Epithelial cell of proximal tubule (primary cell): ENCODE data around the gene FBXL5. TPM values are rescaled to one million over a fixed set of nuclear protein-coding genes. Genes with fewer than 3 reads are reported as not detected.

Source experiments
- DNase-seq: peaks from one replicate; pipeline ENCODE4 v3.0.0-alpha.2; 2011; ENCODE audit warnings: low read depth
- H3K4me3 ChIP-seq: 2 replicates; pipeline ENCODE4 v1.5.1; 2011; ENCODE audit warnings: low read depth, mild to moderate bottlenecking, low read length
- total RNA-seq: library from RNA; depleted of rRNA; stranded (reverse); fragments of >200 nt; gene quantifications from 2 replicates; pipeline ENCODE4 v1.2.3, GENCODE V29; 2015
- TF ChIP-seq, protein P1 (sequence below): conservative IDR thresholded peaks from 2 replicates; pipeline ENCODE4 v1.5.1; 2012; ENCODE audit warnings: low read depth, mild to moderate bottlenecking, low read length

Gene FBXL5
- total RNA-seq, 1 donor from 2014 or later = 64.1 TPM

DNA sequence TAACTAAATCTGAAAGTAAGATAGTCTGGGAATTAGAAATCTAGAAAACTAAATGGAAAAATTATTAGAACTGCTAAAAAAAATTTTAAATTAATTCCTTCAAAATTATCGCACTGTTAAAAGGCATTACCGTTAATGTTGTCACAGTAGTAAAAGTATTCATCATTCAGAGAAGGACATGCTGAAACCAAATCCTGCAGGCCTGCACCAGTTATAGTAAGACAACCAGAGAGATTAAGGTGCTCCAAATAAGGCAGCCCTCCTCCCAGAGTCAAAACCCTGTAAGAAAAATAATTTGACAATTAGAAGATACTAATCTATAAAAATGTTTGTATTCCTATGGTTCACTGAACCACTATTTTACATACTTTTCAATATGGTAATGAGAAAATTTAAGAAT lies 43.0 kb downstream of the FBXL5 start:
- DNase-seq = no peak
- TF ChIP-seq, protein P1, sequence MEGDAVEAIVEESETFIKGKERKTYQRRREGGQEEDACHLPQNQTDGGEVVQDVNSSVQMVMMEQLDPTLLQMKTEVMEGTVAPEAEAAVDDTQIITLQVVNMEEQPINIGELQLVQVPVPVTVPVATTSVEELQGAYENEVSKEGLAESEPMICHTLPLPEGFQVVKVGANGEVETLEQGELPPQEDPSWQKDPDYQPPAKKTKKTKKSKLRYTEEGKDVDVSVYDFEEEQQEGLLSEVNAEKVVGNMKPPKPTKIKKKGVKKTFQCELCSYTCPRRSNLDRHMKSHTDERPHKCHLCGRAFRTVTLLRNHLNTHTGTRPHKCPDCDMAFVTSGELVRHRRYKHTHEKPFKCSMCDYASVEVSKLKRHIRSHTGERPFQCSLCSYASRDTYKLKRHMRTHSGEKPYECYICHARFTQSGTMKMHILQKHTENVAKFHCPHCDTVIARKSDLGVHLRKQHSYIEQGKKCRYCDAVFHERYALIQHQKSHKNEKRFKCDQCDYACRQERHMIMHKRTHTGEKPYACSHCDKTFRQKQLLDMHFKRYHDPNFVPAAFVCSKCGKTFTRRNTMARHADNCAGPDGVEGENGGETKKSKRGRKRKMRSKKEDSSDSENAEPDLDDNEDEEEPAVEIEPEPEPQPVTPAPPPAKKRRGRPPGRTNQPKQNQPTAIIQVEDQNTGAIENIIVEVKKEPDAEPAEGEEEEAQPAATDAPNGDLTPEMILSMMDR = no peak

DNA sequence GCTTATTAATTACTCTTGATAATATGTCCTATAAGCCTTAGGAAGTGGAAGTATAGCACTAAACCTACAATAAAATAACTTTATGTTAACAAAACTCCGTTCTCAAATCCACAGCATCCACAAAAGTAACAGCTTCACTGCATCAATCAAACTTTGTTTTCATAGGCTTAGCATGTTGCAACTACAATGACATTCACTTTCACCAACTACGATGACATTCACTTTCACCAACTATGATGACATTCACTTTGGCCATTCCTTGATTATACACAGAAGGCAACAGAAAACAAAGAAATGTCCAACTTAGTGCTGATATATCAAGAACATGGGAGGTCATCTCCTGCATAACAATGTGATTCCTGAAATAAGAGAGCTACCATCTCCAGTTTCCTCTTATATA lies 44.3 kb downstream of the FBXL5 start:
- H3K4me3 ChIP-seq = no peak overlapping the region
- TF ChIP-seq, protein P1 = no peak
- DNase-seq = no peak

More for the DNA sequence above, 43.0 kb downstream of the FBXL5 start:
- no peak overlapping the region for H3K4me3 ChIP-seq

DNA sequence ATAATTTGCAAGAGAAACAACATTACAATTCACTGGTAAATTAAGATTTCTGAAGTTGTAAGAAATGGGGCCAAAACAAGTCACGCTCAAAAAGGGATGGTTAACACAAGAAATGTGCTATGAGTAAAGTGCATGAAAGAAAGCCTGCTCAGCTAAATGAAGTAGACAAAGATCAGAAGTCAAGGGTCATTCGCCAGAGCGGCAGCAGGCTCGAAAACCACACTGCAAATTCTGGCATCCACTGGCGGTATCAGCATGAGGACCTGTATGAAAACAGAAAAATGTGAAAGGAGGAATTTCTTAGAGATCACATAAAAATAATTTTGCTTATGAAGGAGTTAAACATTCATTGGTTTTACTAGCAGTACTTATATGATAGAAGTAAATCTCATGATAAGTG lies 49.6 kb downstream of the FBXL5 start:
- TF ChIP-seq, protein P1 = no peak
- H3K4me3 ChIP-seq = no peak overlapping the region
- DNase-seq = no peak

DNA sequence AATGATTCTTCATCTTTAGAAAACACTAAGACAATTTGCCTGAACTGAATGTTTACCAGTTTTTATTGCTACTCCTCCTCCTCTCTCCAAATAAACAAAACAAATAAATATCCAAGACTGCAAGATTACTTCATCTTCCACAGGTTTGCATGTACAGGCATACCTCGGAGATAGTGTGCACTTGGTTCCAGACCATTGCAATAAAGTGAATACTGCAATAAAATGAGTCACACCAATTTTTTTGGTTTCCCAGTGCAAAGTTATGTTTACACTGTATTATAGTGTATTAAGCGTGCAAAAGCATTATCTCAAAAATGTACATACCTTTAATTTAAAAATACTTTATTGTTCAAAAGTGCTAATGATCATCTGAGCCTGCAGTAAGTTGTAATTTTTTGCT lies 53.3 kb downstream of the FBXL5 start:
- no peak overlapping the region for H3K4me3 ChIP-seq
- TF ChIP-seq, protein P1 = no peak
- no peak for DNase-seq

DNA sequence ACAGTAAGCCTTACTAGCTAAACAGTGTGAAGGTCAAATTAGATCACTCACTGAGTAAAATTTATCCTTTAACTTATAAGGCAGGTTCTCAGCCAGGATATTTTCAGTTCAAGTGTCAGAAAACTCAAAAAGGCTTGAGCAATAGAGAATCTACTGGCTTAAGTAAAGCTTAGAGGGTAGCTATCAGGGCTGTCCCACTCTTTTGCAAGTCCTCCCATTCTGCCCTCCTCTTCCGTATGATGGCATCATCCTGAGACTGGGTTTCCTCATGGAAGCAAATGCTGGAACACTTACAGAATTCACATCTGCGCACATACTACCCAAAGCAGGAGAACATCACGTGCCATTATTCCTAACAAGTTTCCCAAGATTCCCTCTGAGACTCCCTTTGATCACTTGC lies 55.0 kb downstream of the FBXL5 start:
- DNase-seq = no peak
- TF ChIP-seq, protein P1 = no peak
- H3K4me3 ChIP-seq = no peak overlapping the region

DNA sequence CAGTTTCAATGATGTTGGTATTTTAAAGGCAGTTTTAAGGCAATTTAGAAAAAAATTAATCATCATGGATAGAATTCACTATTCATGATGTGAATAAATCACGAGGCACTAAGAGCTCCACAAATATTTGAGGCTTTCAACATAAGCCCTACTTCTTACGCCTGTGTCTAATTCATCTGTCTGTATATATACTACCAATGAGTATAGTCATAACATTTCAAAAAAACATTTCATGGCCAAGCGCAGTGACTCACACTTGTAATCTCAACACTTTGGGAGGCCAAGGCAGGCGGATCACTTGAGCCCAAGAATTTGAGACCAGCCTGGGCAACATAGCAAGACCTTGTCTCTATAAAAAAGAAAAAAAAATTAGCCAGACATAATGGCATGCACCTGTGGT lies 56.5 kb downstream of the FBXL5 start:
- no peak for DNase-seq
- H3K4me3 ChIP-seq = no peak overlapping the region
- TF ChIP-seq, protein P1 = no peak

DNA sequence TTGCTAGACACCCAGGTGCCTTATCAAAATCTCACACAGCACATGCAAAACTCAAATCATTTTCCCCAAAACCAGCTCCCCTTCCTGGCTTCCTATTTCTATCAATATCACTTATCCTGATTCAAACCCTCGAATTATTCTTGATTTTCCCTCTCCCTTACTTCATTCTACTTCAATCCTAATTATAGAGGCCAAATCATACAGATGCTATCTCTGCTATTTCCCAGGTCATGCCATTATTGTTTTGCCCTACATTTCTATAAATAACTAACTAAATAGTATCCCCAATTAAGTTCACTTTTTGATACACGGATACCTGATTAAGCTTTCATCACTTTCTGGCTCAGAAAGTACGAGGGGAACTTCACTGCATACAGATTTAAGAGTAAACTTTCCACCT lies 62.4 kb downstream of the FBXL5 start:
- no peak for DNase-seq
- H3K4me3 ChIP-seq = no peak overlapping the region
- TF ChIP-seq, protein P1 = no peak
